K562 (cell line): ENCODE results near the gene TMEM108. TPM values are rescaled to one million over a fixed set of nuclear protein-coding genes. Genes with fewer than 3 reads are reported as not detected.

Source experiments
- ATAC-seq: fragments of 200-7000 bp; cut with Tn5 transposase; 3 replicates; pipeline ENCODE4 v1.9.1; 2020; ENCODE audit warnings: moderate library complexity
- BruUV-seq: library from RNA; stranded (reverse); fragments of 400-500 nt; replicated peaks from 2 replicates; lab custom pipeline; 2021; lab: Mats Ljungman, UMichigan
- CTCF ChIA-PET: fragments of 300-600 bp; formaldehyde crosslinking; extraction: SDS; loops from one replicate; lab custom pipeline; 2021; ENCODE audit warnings: low intra/inter-chr PET ratio; lab: Yijun Ruan, JAX
- POLR2A ChIA-PET: fragments of 300-600, 350-650 bp; sonication (Branson Sonifier 250); formaldehyde crosslinking; extraction: SDS; loops from one replicate; lab custom pipeline; 2021; ENCODE audit warnings: antibody characterized with exemption, inconsistent platforms; lab: Yijun Ruan, JAX
- DNase-seq, 4 experiments: peaks; one replicate each; pipeline versions ENCODE4 v3.0.0 to v3.0.0-alpha.2; 2011 to 2018; ENCODE audit warnings: low spot score in 3 of 4, mixed read lengths in 3 of 4; ENCODE audit errors: extremely low read depth in 1 of 4
- FAIRE-seq: peaks from 2 replicates; lab custom pipeline; 2011; peaks lifted over from hg19 to GRCh38; lab: Jason Lieb, UNC
- H2AFZ ChIP-seq: 2 replicates; pipeline ENCODE4 v1.6.0; 2011; ENCODE audit warnings: low read depth, low read length, control low read depth, inconsistent platforms
- H3K27ac ChIP-seq: fragments of 200-600 bp; 3 replicates; pipeline ENCODE4 v1.8.0; 2011; ENCODE audit warnings: low read depth, mild to moderate bottlenecking, control low read depth, inconsistent platforms, low read length, moderate library complexity, mixed read lengths; ENCODE audit errors: extremely low read depth
- H3K27me3 ChIP-seq, 2 experiments: fragments of 300-600 bp in 1 of 2; 2 replicates in 1 of 2; 3 replicates in 1 of 2; pipeline versions ENCODE4 v1.6.0 to v1.8.0; 2011; ENCODE audit warnings: inconsistent platforms in 2 of 2, low read length in 2 of 2, mild to moderate bottlenecking in 1 of 2, mixed read lengths in 1 of 2, moderate library complexity in 1 of 2; ENCODE audit not compliant: control insufficient read depth in 2 of 2, insufficient read depth in 2 of 2
- H3K36me3 ChIP-seq: fragments of 300-600 bp; 3 replicates; pipeline ENCODE4 v1.8.0; 2011; ENCODE audit warnings: mild to moderate bottlenecking, low read length, inconsistent platforms; ENCODE audit not compliant: control insufficient read depth, insufficient read depth
- H3K4me1 ChIP-seq, 2 experiments: fragments of 200-600 bp in 1 of 2; replicated peaks in 1 of 2; 2 replicates in 1 of 2; 3 replicates in 1 of 2; pipeline versions ENCODE4 v1.5.1 to v1.8.0; 2011; ENCODE audit warnings: inconsistent platforms in 2 of 2, low read length in 2 of 2, mild to moderate bottlenecking in 1 of 2, mixed read lengths in 1 of 2, moderate library complexity in 1 of 2; ENCODE audit not compliant: control insufficient read depth in 2 of 2, insufficient read depth in 2 of 2
- H3K4me2 ChIP-seq: 2 replicates; pipeline ENCODE4 v1.6.1; 2011; ENCODE audit warnings: low read length, control low read depth, inconsistent platforms, mixed read lengths; ENCODE audit not compliant: insufficient read depth
- H3K4me3 ChIP-seq: fragments of 200-600 bp; sonication (generic), shearing (Covaris generic); 2 replicates; pipeline ENCODE4 v1.5.1; 2016; ENCODE audit warnings: control low read depth, inconsistent platforms
- H3K79me2 ChIP-seq: fragments of 200-600 bp; 3 replicates; pipeline ENCODE4 v1.8.0; 2011; ENCODE audit warnings: low read length, inconsistent platforms; ENCODE audit not compliant: control insufficient read depth, insufficient read depth
- H3K9ac ChIP-seq, 2 experiments: 2 replicates each; pipeline versions ENCODE4 v1.6.0 to v1.6.1; 2011; ENCODE audit warnings: low read depth in 2 of 2, low read length in 2 of 2, control low read depth in 1 of 2, inconsistent platforms in 1 of 2, mild to moderate bottlenecking in 1 of 2, mixed read lengths in 1 of 2; ENCODE audit not compliant: insufficient read depth in 1 of 2
- H3K9me1 ChIP-seq: one replicate; pipeline ENCODE4 v1.6.0; 2011; ENCODE audit warnings: inconsistent platforms, mild to moderate bottlenecking, low read length, moderate library complexity; ENCODE audit not compliant: control insufficient read depth, insufficient read depth
- H3K9me3 ChIP-seq: replicated peaks from 2 replicates; pipeline ENCODE4 v1.5.1; 2011; ENCODE audit warnings: low read depth, low read length, inconsistent platforms; ENCODE audit not compliant: control insufficient read depth, insufficient read depth
- H4K20me1 ChIP-seq: replicated peaks from 2 replicates; pipeline ENCODE4 v1.6.1; 2011; ENCODE audit warnings: low read length, inconsistent platforms, mixed read lengths; ENCODE audit not compliant: control insufficient read depth, insufficient read depth
- ARID1B ChIP-seq: fragments of 450-650 bp; IDR thresholded peaks from 2 replicates; pipeline ENCODE4 v1.6.1; 2016; ENCODE audit warnings: antibody characterized with exemption, mild to moderate bottlenecking, inconsistent platforms
- ATF1 ChIP-seq, 2 experiments: fragments of 450-650 bp in 1 of 2; IDR thresholded peaks; 2 replicates each; pipeline ENCODE4 v1.6.1; 2016; ENCODE audit warnings: missing compliant biosample characterization in 1 of 2, missing genetic modification characterization in 1 of 2
- CC2D1A ChIP-seq: fragments of 450-650 bp; IDR thresholded peaks from 2 replicates; pipeline ENCODE4 v1.6.1; 2017; ENCODE audit warnings: mild to moderate bottlenecking
- CSDE1 ChIP-seq, 2 experiments: fragments of 450-650 bp; IDR thresholded peaks; 2 replicates each; pipeline ENCODE4 v1.6.1; 2016; ENCODE audit warnings: mild to moderate bottlenecking in 1 of 2
- ELF1 ChIP-seq: fragments of 200-800 bp; sonication (Bioruptor generic); IDR thresholded peaks from 2 replicates; pipeline ENCODE4 v1.6.1; 2016; ENCODE audit warnings: missing genetic modification characterization, missing compliant biosample characterization
- ERF ChIP-seq: fragments of 450-650 bp; formaldehyde crosslinking; IDR thresholded peaks from 2 replicates; pipeline ENCODE4 v1.4.0; 2020; ENCODE audit warnings: mild to moderate bottlenecking, mixed read lengths
- FIP1L1 ChIP-seq: fragments of 200-400 bp; formaldehyde crosslinking; IDR thresholded peaks from 2 replicates; pipeline ENCODE4 v1.6.1; 2018; ENCODE audit warnings: mild to moderate bottlenecking, low read depth, low read length; ENCODE audit not compliant: poor library complexity, severe bottlenecking
- HDAC1 ChIP-seq, 2 experiments: fragments of 450-650 bp; IDR thresholded peaks; 2 replicates each; pipeline ENCODE4 v1.6.1; 2016 to 2017; ENCODE audit warnings: inconsistent platforms in 1 of 2, mild to moderate bottlenecking in 1 of 2, moderate library complexity in 1 of 2
- NCOR1 ChIP-seq: fragments of 450-650 bp; IDR thresholded peaks from 2 replicates; pipeline ENCODE4 v1.6.1; 2016; ENCODE audit warnings: mild to moderate bottlenecking, moderate library complexity
- NFIC ChIP-seq: fragments of 450-650 bp; IDR thresholded peaks from 2 replicates; pipeline ENCODE4 v1.6.1; 2017; ENCODE audit warnings: mild to moderate bottlenecking, inconsistent platforms
- PHF20 ChIP-seq: fragments of 450-650 bp; IDR thresholded peaks from 2 replicates; pipeline ENCODE4 v1.6.1; 2018; ENCODE audit not compliant: partially characterized antibody
- PHF21A ChIP-seq: fragments of 450-650 bp; IDR thresholded peaks from 2 replicates; pipeline ENCODE4 v1.6.1; 2017; ENCODE audit warnings: low read depth, borderline replicate concordance
- POLR3A ChIP-seq: IDR thresholded peaks from 2 replicates; pipeline ENCODE4 v1.6.1; 2011; ENCODE audit warnings: borderline replicate concordance, mild to moderate bottlenecking, moderate library complexity; ENCODE audit not compliant: insufficient read length, insufficient read depth; ENCODE audit errors: extremely low read depth
- RAD51 ChIP-seq: fragments of 450-650 bp; IDR thresholded peaks from 2 replicates; pipeline ENCODE4 v1.7.1; 2016; ENCODE audit warnings: low read depth, mild to moderate bottlenecking, borderline replicate concordance
- SMAD4 ChIP-seq: fragments of 250-450 bp; sonication (Bioruptor Pico); conservative IDR thresholded peaks from 2 replicates; pipeline ENCODE4 v1.8.0; 2021; ENCODE audit warnings: inconsistent platforms, mild to moderate bottlenecking, moderate library complexity
- SP2 ChIP-seq: IDR thresholded peaks from 2 replicates; pipeline ENCODE4 v1.6.1; 2011; ENCODE audit warnings: mild to moderate bottlenecking, low read depth, low read length, moderate library complexity; ENCODE audit not compliant: poor library complexity, severe bottlenecking; ENCODE audit errors: extremely low read depth
- SPI1 ChIP-seq: IDR thresholded peaks from 2 replicates; pipeline ENCODE4 v1.6.1; 2011; ENCODE audit warnings: low read depth, low read length, control low read depth, borderline replicate concordance
- TEAD4 ChIP-seq, 2 experiments: sonication (generic) in 1 of 2; formaldehyde crosslinking in 1 of 2; IDR thresholded peaks; 2 replicates each; pipeline versions ENCODE4 v1.6.1 to v1.8.0; 2012 to 2022; ENCODE audit warnings: borderline replicate concordance in 1 of 2, inconsistent platforms in 1 of 2, low read length in 1 of 2, mild to moderate bottlenecking in 1 of 2, missing genetic modification reagents in 1 of 2
- ZNF133 ChIP-seq: fragments of 250-450 bp; sonication (Bioruptor Pico); IDR thresholded peaks from 2 replicates; pipeline ENCODE4 v1.4.0; 2020; ENCODE audit warnings: mild to moderate bottlenecking
- ZNF140 ChIP-seq: fragments of 250-450 bp; sonication (Bioruptor Pico); IDR thresholded peaks from 2 replicates; pipeline ENCODE4 v1.8.0; 2021; ENCODE audit warnings: moderate library complexity, mild to moderate bottlenecking, inconsistent platforms
- ZNF239 ChIP-seq: fragments of 250-450 bp; sonication (Bioruptor Pico); IDR thresholded peaks from 2 replicates; pipeline ENCODE4 v1.4.0; 2020; ENCODE audit warnings: mild to moderate bottlenecking
- ZNF778 ChIP-seq: fragments of 450-650 bp; formaldehyde crosslinking; IDR thresholded peaks from 2 replicates; pipeline ENCODE4 v1.4.0; 2020; ENCODE audit warnings: mild to moderate bottlenecking, moderate library complexity
- ZNF785 ChIP-seq: fragments of 250-450 bp; sonication (Bioruptor Pico); IDR thresholded peaks from 2 replicates; pipeline ENCODE4 v1.4.0; 2020; ENCODE audit warnings: mild to moderate bottlenecking
- WGBS: fragments of 100-300 bp; shearing (Covaris generic); methylation state at CpG from one replicate; pipeline ENCODE4 v1.1.6; 2016; ENCODE audit warnings: low coverage, mixed read lengths; ENCODE audit not compliant: insufficient coverage; ENCODE audit errors: missing lambda C conversion rate; 5-methylcytosine and 5-hydroxymethylcytosine counted together
- in situ Hi-C: fragments of 300-500 bp; cut with MboI; formaldehyde crosslinking; loops from 4 replicates; pipeline ENCODE4 v1.15.0; 2018; ENCODE audit warnings: inconsistent platforms, mixed read lengths
- intact Hi-C: fragments of 100-400 bp; cut with micrococcal nuclease; formaldehyde crosslinking; loops from 2 replicates; pipeline ENCODE4 v1.14.2; 2022
- polyA plus RNA-seq, 8 experiments: library from polyadenylated mRNA; depleted of rRNA in 4 of 8; stranded (reverse) in 5 of 8; unstranded in 3 of 8; fragments of >200 nt; fragmentation: Nextera tagmentation in 2 of 8; fragmentation: Illumina TruSeq in 1 of 8; extraction: Ambion mirVana in 2 of 8; extraction: Trizol in 1 of 8; gene quantifications; 2 replicates each; pipeline versions ENCODE4 v1.2.1 to v1.2.3, GENCODE V29; 2011 to 2014; ENCODE audit warnings: inconsistent platforms in 1 of 8, missing spikeins in 1 of 8
- total RNA-seq, 7 experiments: library from RNA; depleted of rRNA in 6 of 7; stranded (reverse); fragments of >200 nt in 6 of 7; fragmentation: Illumina TruSeq in 2 of 7; extraction: Trizol in 2 of 7; gene quantifications; 2 replicates each; pipeline versions ENCODE4 v1.2.1 to v1.2.3, GENCODE V29; 2011 to 2021; ENCODE audit warnings: low replicate concordance in 1 of 7
- TF ChIP-seq, protein P1 (sequence below): fragments of 450-650 bp; IDR thresholded peaks from 2 replicates; pipeline ENCODE4 v1.6.1; 2017; ENCODE audit warnings: antibody characterized with exemption

The TMEM108 gene
- total and polyA plus RNA-seq, 9 of the 15 experiments (the other 6 are each of a cell fraction or from before 2014, with no cell fraction given), result 0.65 to 11.1 (median 3.4) TPM

DNA sequence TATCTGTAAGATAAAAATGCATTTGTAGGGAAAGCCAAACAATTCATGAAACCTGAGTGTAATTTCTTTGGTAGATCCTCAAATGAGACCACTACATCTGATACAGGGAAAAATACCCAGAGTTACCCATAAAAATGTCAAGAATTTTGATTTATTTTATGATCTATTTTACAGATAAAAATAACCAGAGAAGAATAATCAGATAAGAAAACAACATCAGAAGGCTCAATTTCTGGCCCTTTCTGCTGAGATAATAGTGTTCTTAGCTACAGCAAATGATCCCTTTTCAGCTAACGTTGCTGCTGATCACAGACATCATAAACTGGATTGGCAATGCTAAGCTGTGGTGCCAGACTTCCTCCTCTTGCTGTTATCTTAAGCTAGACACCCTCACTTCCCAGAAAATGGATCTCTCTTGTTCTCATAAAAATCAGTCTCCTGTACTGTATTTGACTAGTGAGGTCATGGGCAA lies 21.3 kb upstream of the TMEM108 start:
- POLR2A ChIA-PET, result interaction anchor here (0.6 kb wide), 1 partner anchor 107 kb away, joined by 3 read pairs; no protein-coding TSS in a partner anchor
- BruUV-seq, result no TSS peak
- Histone ChIP-seq H2AFZ (no peak overlapping the region), H3K9me3 (no peaks in the 10 kb centered on the region), H3K27me3 (no peaks in the 10 kb centered on the region), H3K4me2 (no peak overlapping the region), H3K9me1 (no peaks in the 10 kb centered on the region), H3K36me3 (no peaks in the 10 kb centered on the region), H3K79me2 (no peaks in the 10 kb centered on the region), H3K9ac (no peak overlapping the region), H3K4me1 (no peaks in the 10 kb centered on the region; a peak in 1 of 5 replicates), H3K27ac (no peak overlapping the region), H3K4me3 (no peak overlapping the region), H4K20me1 (no peaks in the 10 kb centered on the region)
- CTCF ChIA-PET, result no interaction called here
- no peak for FAIRE-seq
- 0% methylated on average over 1 of the region's 1 CpG for WGBS
- no peak for DNase-seq
- in situ Hi-C loops, result no loop called here
- no peak for ATAC-seq
- intact Hi-C loops, result no loop called here
- TF ChIP-seq HDAC1 (IDR thresholded peaks at IDR 0.05) (no peak), TEAD4 (IDR thresholded peaks at IDR 0.05; ENCODE audit: low read length) (peak; percentile 61; the same call in 1 of the 2 replicates), TEAD4 (CRISPR knock-in tag; IDR thresholded peaks at IDR 0.05; ENCODE audit: borderline replicate concordance) (no peak), NCOR1 (peak; percentile 22; the same call in 1 of the 2 replicates), CC2D1A (peak; percentile 52; the same call in 1 of the 2 replicates), POLR3A (no peak), SPI1 (peak; percentile 18; the same call in 1 of the 2 replicates), PHF20 (no peak), ZNF778 (CRISPR knock-in tag) (no peak), RAD51 (no peak), ZNF785 (no peak), ZNF133 (CRISPR knock-in tag) (no peak), ZNF140 (no peak), NFIC (no peak), ATF1 (CRISPR knock-in tag; IDR thresholded peaks at IDR 0.05) (no peak), ATF1 (tag; IDR thresholded peaks at IDR 0.05) (no peak), ARID1B (peak; percentile 31; the same call in 1 of the 2 replicates), ELF1 (tag) (no peak), PHF21A (no peak), ERF (CRISPR knock-in tag) (no peak), ZNF239 (CRISPR knock-in tag) (no peak), SP2 (no peak), CSDE1 (IDR thresholded peaks at IDR 0.05) (no peak), FIP1L1 (no peak), SMAD4 (CRISPR knock-in tag) (peak; percentile 44; the same call in 1 of the 2 replicates)
- TF ChIP-seq, protein P1, sequence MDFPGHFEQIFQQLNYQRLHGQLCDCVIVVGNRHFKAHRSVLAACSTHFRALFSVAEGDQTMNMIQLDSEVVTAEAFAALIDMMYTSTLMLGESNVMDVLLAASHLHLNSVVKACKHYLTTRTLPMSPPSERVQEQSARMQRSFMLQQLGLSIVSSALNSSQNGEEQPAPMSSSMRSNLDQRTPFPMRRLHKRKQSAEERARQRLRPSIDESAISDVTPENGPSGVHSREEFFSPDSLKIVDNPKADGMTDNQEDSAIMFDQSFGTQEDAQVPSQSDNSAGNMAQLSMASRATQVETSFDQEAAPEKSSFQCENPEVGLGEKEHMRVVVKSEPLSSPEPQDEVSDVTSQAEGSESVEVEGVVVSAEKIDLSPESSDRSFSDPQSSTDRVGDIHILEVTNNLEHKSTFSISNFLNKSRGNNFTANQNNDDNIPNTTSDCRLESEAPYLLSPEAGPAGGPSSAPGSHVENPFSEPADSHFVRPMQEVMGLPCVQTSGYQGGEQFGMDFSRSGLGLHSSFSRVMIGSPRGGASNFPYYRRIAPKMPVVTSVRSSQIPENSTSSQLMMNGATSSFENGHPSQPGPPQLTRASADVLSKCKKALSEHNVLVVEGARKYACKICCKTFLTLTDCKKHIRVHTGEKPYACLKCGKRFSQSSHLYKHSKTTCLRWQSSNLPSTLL, result peak; percentile 90
